NCI-H446 (cell line): ENCODE data around the gene AP3M1.

Source experiments
- DNase-seq, 2 experiments: peaks; one replicate each; lab custom pipeline; 2025; lab: John Stamatoyannopoulos, UW

The AP3M1 gene

DNA sequence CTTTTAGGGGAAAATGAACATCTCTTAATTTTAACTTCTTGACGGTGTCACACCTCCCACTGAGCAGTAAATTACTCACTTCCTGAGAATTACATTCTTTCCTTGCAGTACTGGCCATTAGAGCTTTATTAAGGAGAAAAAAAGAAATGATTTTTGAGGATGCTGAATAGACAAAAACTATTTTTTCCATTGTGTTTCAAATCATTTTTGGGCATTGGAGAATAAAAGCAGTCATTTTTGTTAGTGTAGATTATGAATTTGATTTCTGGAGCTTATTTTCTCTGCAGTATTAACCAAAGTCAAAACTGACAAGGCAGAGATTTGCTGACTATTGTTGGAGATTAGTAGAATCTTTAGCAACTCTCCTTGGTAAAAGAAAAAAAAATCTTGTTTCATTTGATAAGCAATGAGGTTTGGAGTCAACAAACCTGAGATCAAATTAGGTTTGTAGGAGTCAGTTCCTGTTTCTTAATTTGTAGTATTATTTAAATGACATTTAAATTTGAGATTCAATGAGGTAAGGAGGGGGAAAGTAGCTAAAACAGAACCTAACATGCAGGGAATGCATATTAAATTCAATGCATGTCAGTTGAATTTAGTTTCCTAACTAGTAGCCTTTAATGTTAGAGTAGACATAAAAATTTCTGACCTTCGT lies 70.6 kb downstream of the AP3M1 start:
- DNase-seq = no peak

DNA sequence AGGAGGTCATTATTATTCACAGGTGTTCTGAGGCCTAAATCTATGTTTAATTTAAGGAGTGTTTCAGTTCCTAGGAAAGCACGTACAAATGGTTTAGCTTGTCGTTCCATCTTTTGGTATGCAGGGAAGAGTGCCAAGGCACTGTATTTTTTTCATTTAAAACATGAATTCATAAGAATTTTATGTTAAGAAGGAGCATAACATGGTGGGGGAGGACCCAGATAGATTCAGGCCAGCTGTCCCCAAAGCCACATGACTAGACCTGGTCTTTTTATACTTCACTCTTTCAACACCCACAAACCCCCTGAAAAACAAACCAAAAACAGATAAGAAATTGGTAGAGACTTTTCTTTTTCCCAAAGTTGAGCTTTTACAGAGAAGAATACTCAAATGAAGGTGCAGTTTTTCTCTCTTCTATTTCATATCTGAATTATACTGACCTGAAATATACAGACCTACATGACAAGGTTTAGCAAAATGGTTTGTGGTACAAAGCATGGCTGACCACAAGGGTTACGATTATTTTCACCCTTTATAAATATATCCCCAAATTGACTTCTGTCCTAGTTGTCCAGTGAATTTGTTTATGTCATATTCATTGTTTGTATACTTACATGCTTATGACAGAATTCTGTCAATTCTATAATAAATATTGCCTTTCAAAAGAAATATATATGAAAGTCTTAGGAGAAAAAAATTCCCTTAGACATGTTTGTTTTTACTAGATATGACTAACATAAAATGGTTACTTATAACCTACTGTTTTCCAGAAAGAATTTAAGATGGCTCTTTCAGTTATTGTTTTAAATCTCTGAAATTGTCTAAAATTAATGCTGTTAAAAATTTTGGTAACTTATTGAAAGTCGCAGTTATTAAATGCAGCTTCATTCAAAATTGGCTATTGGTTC lies 71.3 kb downstream of the AP3M1 start:
- DNase-seq = no peak

DNA sequence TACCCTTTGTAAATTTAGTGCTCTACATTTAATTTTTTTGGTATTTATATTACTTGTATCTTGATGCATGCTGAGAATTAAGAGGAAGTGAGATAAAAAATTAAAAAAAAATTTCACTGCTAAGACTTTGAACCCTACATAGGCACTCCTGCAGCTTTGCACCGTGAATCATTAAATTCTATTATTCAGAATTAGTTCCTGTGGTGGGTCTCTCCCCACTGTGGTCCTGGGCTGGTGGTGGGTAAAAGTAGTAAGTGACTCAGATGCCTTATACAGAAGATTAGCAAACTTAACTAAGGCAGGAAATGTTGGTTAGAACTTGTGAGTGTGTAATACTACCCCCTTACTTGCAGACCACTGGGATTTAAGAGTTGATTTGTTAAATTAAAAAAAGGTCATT lies 72.6 kb downstream of the AP3M1 start:
- no peak for DNase-seq

DNA sequence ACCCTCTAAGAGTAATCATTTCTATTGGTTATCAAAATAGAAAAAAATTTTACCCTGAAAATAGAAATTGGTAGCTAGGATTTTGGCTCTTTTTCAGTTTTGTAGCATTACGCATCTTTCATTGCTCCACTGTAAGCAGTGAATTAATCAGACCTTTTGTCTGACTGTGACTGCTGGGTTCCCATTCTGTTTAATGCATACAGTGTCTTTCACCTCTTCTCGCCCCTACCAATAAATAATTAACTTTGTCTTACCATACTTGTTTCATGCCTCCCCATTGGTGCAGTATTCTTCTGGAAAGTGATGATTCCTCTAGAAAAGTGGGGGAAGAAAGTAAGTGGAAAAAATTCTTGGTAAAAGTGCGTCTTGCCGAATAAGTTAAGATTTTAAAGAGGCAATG lies 73.2 kb downstream of the AP3M1 start:
- DNase-seq = no peak

DNA sequence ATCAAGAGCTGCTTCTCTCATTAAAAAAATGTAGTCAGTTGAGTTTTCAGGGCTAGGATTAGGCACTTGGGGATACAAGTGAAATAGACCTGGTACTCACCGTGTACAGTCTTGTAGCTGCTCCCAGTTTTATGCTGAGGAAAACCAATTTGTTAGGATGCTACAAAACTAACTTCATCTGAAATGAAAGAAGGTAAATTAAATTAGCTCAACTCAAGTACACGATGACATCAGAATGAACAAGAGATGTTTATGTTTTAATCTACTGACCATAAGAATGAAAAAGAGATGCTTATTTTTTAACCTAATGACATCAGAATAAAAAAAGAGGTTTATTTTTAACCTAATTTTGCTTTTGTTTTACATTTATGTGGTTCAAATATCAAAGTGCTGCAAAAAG lies 73.7 kb downstream of the AP3M1 start:
- DNase-seq = no peak

DNA sequence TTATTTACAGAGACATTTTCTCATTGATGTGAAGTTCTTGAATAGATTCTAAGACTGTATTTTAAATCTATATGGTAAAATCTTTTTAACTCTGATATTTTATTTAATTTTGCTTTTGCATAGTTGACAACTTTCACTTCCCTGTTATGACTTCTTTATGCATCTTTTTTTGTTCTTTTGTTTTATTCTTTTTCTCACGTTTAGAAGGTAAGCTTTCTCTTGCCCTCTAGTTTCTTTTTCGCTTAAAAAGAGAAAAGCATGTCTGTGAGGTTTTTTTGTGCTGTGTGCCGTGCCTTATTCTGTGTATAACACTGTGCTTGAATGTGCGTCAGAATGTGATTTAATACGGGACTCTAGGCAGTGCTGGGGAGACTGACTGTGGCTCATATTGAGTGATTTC lies 74.7 kb downstream of the AP3M1 start:
- DNase-seq = no peak

DNA sequence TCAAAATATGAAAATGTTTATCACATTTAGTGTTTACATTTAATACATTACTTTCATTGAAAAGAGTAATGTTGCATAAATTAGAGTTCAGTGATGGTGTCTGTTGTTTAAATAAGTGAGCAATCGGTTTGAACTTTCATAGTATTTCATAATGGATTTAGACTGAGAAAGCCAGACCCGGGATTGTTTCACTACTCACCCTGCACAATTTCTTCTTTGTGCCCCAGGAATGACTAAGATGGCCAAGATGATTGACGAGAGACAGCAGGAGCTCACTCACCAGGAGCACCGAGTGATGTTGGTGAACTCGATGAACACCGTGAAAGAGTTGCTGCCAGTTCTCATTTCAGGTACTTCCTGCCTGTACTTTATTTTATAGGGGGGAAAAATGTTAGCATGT lies 78.1 kb downstream of the AP3M1 start:
- DNase-seq = no peak

DNA sequence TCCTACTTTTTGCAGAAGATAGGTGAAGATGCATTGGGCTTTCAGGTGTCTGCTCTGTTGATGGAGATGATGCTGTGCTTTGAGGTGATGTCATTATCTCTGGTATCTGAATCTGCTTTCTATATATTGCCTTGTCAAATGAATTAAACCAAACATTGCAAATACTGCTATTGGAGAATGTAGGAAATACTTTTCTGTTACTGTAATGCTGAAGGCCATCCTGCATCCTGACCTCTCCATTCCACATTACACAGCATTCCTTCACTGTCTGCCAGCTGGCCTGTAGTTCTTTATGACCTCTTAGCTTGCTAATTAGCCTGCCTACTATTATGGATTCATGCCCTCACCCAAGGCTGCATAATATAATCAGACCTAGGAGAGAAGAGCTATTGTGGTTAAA lies 79.5 kb downstream of the AP3M1 start:
- no peak for DNase-seq
